MG63 (cell line): ENCODE data around the gene MAPKAP1. TPM values are rescaled to one million over a fixed set of nuclear protein-coding genes. Genes with fewer than 3 reads are reported as not detected.
A peak's percentile ranks its signal among the peaks of the same experiment; 100 is the strongest.

Source experiments
- DNase-seq: peaks from one replicate; pipeline ENCODE4 v3.0.0-alpha.2; 2020
- H3K27me3 ChIP-seq: fragments of 250-450 bp; sonication (Bioruptor Pico); 2 replicates; pipeline ENCODE4 v1.5.1; 2020; ENCODE audit warnings: mild to moderate bottlenecking, moderate library complexity
- H3K36me3 ChIP-seq: fragments of 250-450 bp; sonication (Bioruptor Pico); 2 replicates; pipeline ENCODE4 v1.5.1; 2020; ENCODE audit warnings: mild to moderate bottlenecking, moderate library complexity
- H3K4me3 ChIP-seq: fragments of 250-450 bp; sonication (Bioruptor Pico); 2 replicates; pipeline ENCODE4 v1.5.1; 2020; ENCODE audit warnings: mild to moderate bottlenecking, moderate library complexity
- H3K9me3 ChIP-seq: fragments of 250-450 bp; sonication (Bioruptor Pico); 2 replicates; pipeline ENCODE4 v1.5.1; 2020; ENCODE audit warnings: mild to moderate bottlenecking, moderate library complexity
- total RNA-seq: library from RNA; depleted of rRNA; stranded (reverse); fragments of >200 nt; shearing (Covaris generic); gene quantifications from 2 replicates; pipeline ENCODE4 v1.2.3, GENCODE V29; 2014; ENCODE audit warnings: low replicate concordance

The MAPKAP1 gene
- total RNA-seq, 1 experiment from 2014 or later = 91.7 TPM

- Histone ChIP-seq H3K4me3 (no peak overlapping the region), H3K36me3 (no peaks in the 10 kb centered on the region; the same call in 1 of the 2 replicates), H3K27me3 (no peaks in the 10 kb centered on the region), H3K9me3 (no peaks in the 10 kb centered on the region)
- no peak for DNase-seq
Observed at GRCh38 chr9:125529589-125530515, 177.2 kb downstream of the MAPKAP1 start.

GRCh38 chr9:125529107-125529506 lies 177.9 kb downstream of the MAPKAP1 start:
- Histone ChIP-seq H3K27me3 (no peaks in the 10 kb centered on the region), H3K9me3 (no peaks in the 10 kb centered on the region), H3K4me3 (no peak overlapping the region), H3K36me3 (no peaks in the 10 kb centered on the region; the same call in 1 of the 2 replicates)
- DNase-seq = no peak

DNA sequence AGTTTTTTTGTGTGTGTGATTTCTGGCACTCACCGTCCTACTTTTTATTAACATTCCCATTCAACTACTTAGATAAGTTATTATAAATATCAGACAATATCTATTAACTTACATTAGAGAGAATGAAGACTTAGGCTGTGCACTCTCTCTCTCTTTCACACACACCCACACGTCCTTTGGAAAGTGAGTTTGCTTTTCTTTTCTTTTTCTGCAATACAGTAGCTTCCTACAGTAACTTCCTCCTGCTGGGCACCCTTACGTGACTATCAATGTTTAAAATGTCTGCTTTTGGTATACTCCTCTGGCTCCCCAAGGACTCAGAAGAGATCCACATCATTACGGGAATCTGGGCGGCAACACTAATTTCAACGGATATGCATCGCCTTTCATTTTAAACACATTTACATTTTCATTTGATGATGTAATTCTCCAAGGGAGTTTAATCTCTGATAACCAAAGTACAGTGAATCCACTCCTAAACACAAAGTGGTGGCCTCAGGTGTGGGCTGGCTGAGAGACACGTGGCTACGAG lies 179.5 kb downstream of the MAPKAP1 start:
- H3K27me3 ChIP-seq = no peaks in the 10 kb centered on the region
- no peak overlapping the region for H3K4me3 ChIP-seq
- H3K9me3 ChIP-seq = no peaks in the 10 kb centered on the region
- no peaks in the 10 kb centered on the region; the same call in 1 of the 2 replicates for H3K36me3 ChIP-seq
- DNase-seq = no peak

GRCh38 chr9:125525921-125526631 lies 180.9 kb downstream of the MAPKAP1 start:
- peak; percentile 65 for DNase-seq
- no peaks in the 10 kb centered on the region for H3K9me3 ChIP-seq
- H3K4me3 ChIP-seq = no peak overlapping the region
- no peaks in the 10 kb centered on the region; the same call in 1 of the 2 replicates for H3K36me3 ChIP-seq
- H3K27me3 ChIP-seq = no peaks in the 10 kb centered on the region

- Histone ChIP-seq H3K27me3 (no peaks in the 10 kb centered on the region), H3K9me3 (no peaks in the 10 kb centered on the region), H3K4me3 (no peak overlapping the region), H3K36me3 (peaks cover 3% of the 10 kb centered on the region; the same call in 1 of the 2 replicates)
- no peak for DNase-seq
Observed at GRCh38 chr9:125524583-125525355, 182.2 kb downstream of the MAPKAP1 start.

- H3K9me3 ChIP-seq = no peaks in the 10 kb centered on the region
- no peak for DNase-seq
- H3K36me3 ChIP-seq = peaks cover 3% of the 10 kb centered on the region; the same call in 1 of the 2 replicates
- H3K4me3 ChIP-seq = no peak overlapping the region
- H3K27me3 ChIP-seq = no peaks in the 10 kb centered on the region
Observed at GRCh38 chr9:125523681-125524080, 183.3 kb downstream of the MAPKAP1 start.

- peaks cover 3% of the 10 kb centered on the region; the same call in 1 of the 2 replicates for H3K36me3 ChIP-seq
- no peaks in the 10 kb centered on the region for H3K27me3 ChIP-seq
- H3K4me3 ChIP-seq = no peak overlapping the region
- H3K9me3 ChIP-seq = no peaks in the 10 kb centered on the region
- DNase-seq = peak; percentile 66
Observed at GRCh38 chr9:125522328-125522725, 184.7 kb downstream of the MAPKAP1 start.

DNA sequence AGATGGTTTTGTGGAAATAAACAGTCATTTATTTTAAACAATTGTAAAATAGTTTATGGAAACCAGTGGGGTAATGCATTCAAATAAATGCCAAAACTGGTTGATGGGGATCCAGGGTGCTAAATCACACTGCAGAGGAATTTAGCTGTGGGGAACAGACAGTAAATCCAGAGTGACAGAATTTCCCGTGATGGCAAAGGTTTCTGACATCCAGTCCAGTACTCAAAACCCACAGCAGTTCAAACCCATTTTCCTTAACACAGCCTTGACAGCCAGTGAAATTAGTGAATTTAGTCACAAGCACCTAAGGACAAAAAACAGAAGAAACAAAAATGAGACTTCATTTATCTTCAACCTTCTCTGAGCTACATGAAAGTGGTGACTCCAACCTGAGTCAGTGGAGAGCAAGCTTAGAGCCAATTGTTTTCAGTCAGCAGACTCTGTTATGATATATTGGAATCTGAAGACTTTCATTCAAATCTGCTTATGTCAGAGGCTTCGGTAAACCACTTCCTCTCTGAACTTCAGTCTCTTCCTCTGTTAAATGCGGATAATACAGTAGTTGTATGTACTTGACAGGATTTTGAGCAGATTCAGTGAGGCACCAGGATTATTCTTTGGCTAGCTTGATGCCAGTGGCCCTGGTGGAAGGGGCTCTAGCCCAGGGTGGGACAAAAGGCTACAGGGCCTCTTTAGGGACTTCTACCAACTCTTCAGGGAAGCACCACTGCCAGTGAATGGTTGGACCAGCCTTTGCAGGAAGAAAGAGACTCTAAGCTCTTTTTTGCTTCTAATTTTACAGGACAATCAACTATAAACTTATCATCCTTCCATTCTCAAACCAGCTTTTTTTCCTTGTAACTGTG lies 185.3 kb downstream of the MAPKAP1 start:
- H3K4me3 ChIP-seq = no peak overlapping the region
- H3K27me3 ChIP-seq = no peaks in the 10 kb centered on the region
- H3K36me3 ChIP-seq = peaks cover 3% of the 10 kb centered on the region; the same call in 1 of the 2 replicates
- H3K9me3 ChIP-seq = no peaks in the 10 kb centered on the region
- peak; percentile 76 for DNase-seq

DNA sequence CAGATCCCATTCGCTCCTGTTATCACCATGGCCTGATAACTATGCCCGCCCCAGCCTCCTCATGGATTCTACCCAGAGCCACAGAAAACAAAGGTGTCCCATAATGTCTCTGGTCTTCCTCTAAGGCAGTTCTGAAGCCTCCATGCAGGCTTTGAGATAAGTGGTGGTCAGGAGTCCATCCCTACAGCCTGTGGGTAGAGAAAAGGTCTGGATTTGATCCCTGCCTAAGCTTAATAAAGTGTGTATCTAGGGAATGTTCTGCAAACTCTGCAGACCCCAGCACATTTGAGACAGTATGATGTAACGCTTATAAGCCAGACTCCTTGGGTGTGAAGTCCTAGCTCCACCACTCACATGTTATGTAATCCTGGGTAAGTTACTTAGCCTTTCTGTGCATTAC lies 187.3 kb downstream of the MAPKAP1 start:
- Histone ChIP-seq H3K4me3 (no peak overlapping the region), H3K27me3 (no peaks in the 10 kb centered on the region), H3K36me3 (peaks cover 3% of the 10 kb centered on the region; the same call in 1 of the 2 replicates), H3K9me3 (no peaks in the 10 kb centered on the region)
- no peak for DNase-seq

- H3K9me3 ChIP-seq = no peaks in the 10 kb centered on the region
- H3K27me3 ChIP-seq = no peaks in the 10 kb centered on the region
- H3K4me3 ChIP-seq = no peak overlapping the region
- peaks cover 3% of the 10 kb centered on the region; the same call in 1 of the 2 replicates for H3K36me3 ChIP-seq
- DNase-seq = no peak
Observed at GRCh38 chr9:125517577-125517976, 189.4 kb downstream of the MAPKAP1 start.

GRCh38 chr9:125515983-125516940 lies 190.7 kb downstream of the MAPKAP1 start:
- no peak for DNase-seq
- Histone ChIP-seq H3K4me3 (no peak overlapping the region), H3K27me3 (no peaks in the 10 kb centered on the region), H3K36me3 (peaks cover 3% of the 10 kb centered on the region; the same call in 1 of the 2 replicates), H3K9me3 (no peaks in the 10 kb centered on the region)

GRCh38 chr9:125515281-125515680 lies 191.7 kb downstream of the MAPKAP1 start:
- no peaks in the 10 kb centered on the region; the same call in 1 of the 2 replicates for H3K36me3 ChIP-seq

DNA sequence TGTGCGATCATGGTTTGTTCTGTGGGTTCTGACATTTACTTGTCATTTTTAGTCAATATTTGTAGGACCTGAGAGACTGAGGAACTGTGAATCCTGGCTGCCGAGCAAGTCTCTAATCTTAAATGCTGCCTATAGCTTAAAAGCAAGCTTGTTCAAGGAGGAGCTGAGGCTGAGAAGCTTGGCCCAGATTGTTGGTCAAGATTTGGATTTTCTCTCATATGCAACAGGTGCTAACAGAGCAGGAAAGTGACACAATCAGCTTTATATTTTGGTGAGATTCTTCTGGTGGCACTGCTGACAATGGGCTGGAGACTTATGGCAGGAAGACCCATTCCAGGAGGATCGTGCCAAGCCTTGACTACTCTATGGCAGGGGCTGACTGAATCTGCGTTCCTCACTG lies 192.5 kb downstream of the MAPKAP1 start:
- H3K36me3 ChIP-seq = no peaks in the 10 kb centered on the region
- no peaks in the 10 kb centered on the region for H3K9me3 ChIP-seq
- H3K4me3 ChIP-seq = no peak overlapping the region
- H3K27me3 ChIP-seq = no peaks in the 10 kb centered on the region
- DNase-seq = no peak

More at GRCh38 chr9:125515281-125515680, 191.7 kb downstream of the MAPKAP1 start:
- no peaks in the 10 kb centered on the region for H3K9me3 ChIP-seq
- no peaks in the 10 kb centered on the region for H3K27me3 ChIP-seq
- no peak overlapping the region for H3K4me3 ChIP-seq
- no peak for DNase-seq

- Histone ChIP-seq H3K27me3 (no peaks in the 10 kb centered on the region), H3K9me3 (no peaks in the 10 kb centered on the region), H3K4me3 (peak overlapping the region; percentile 15; the same call in 1 of the 2 replicates), H3K36me3 (no peaks in the 10 kb centered on the region)
- peak; percentile 67 for DNase-seq
Observed at GRCh38 chr9:125513668-125514413, 193.2 kb downstream of the MAPKAP1 start.
